Uterus (tissue), 4 donors: ENCODE results near the gene SUCNR1. TPM values are rescaled to one million over a fixed set of nuclear protein-coding genes. Genes with fewer than 3 reads are reported as not detected.

ENCODE experiments used
- DNase-seq, 2 donors: peaks; one replicate each; pipeline ENCODE4 v3.0.0-alpha.2; 2019 to 2020
- H3K27ac ChIP-seq, 2 donors: fragments of 200-600 bp; sonication (generic); 1 replicate in 1 of 2; 2 replicates in 1 of 2; pipeline ENCODE4 v1.5.1; 2016 to 2018
- H3K27me3 ChIP-seq, 2 donors: fragments of 200-600 bp; sonication (generic); one replicate each; pipeline ENCODE4 v1.5.1; 2018 to 2019; ENCODE audit warnings: control low read depth in 1 of 2
- H3K36me3 ChIP-seq, 2 donors: fragments of 200-600 bp; sonication (generic); one replicate each; pipeline ENCODE4 v1.5.1; 2019; ENCODE audit warnings: control low read depth in 1 of 2
- H3K4me1 ChIP-seq, 2 donors: fragments of 200-600 bp; sonication (generic); one replicate each; pipeline ENCODE4 v1.5.1; 2018 to 2019; ENCODE audit warnings: control low read depth in 1 of 2
- H3K4me3 ChIP-seq, 2 donors: fragments of 200-600 bp; sonication (generic); 1 replicate in 1 of 2; 2 replicates in 1 of 2; pipeline ENCODE4 v1.5.1; 2018 to 2019; ENCODE audit warnings: mild to moderate bottlenecking in 1 of 2
- H3K9me3 ChIP-seq, 2 donors: fragments of 200-600 bp; sonication (generic); one replicate each; pipeline ENCODE4 v1.5.1; 2019; ENCODE audit warnings: control low read depth in 1 of 2
- CTCF ChIP-seq, 4 experiments: fragments of 200-600 bp in 2 of 4; fragments of 450-650 bp in 2 of 4; sonication (generic) in 2 of 4; IDR thresholded peaks; one replicate each; pipeline ENCODE4 v1.5.1; 2016 to 2019; ENCODE audit warnings: antibody characterized with exemption in 4 of 4, mild to moderate bottlenecking in 2 of 4, moderate library complexity in 1 of 4
- POLR2A ChIP-seq, 2 donors: fragments of 450-650 bp; IDR thresholded peaks; one replicate each; pipeline ENCODE4 v1.6.1; 2016; ENCODE audit warnings: antibody characterized with exemption in 2 of 2, mild to moderate bottlenecking in 1 of 2, moderate library complexity in 1 of 2
- intact Hi-C: fragments of 100-400 bp; cut with DNase I; formaldehyde crosslinking; loops from one replicate; pipeline ENCODE4 v1.15.1; 2023; ENCODE audit warnings: low total_unique reads
- total RNA-seq, 4 donors: library from RNA; depleted of rRNA in 3 of 4; stranded (reverse); fragments of >200 nt in 3 of 4; gene quantifications; one replicate each; pipeline versions ENCODE4 v1.1.0 to v1.2.4, GENCODE V29; 2014 to 2023
- donor health status: DM: yes; HTN: yes; CAD: no.

The SUCNR1 gene
- total RNA-seq, 4 donors from 2014 or later, result 0.21 to 0.59 TPM; not detected in 2

GRCh38 chr3:151905647-151906046 lies 32.2 kb downstream of the SUCNR1 start:
- H3K4me1 ChIP-seq, result no peaks in the 10 kb centered on the region

GRCh38 chr3:151906751-151907150 lies 33.3 kb downstream of the SUCNR1 start:
- Histone ChIP-seq H3K27ac (no peak overlapping the region), H3K4me3 (no peak overlapping the region), H3K4me1 (no peaks in the 10 kb centered on the region), H3K36me3 (no peaks in the 10 kb centered on the region), H3K9me3 (no peaks in the 10 kb centered on the region), H3K27me3 (no peaks in the 10 kb centered on the region)
- intact Hi-C loops, result no loop called here
- TF ChIP-seq POLR2A (IDR thresholded peaks at IDR 0.05) (no peak), CTCF (IDR thresholded peaks at IDR 0.05) (no peak)
- no peak for DNase-seq

More at GRCh38 chr3:151905647-151906046, 32.2 kb downstream of the SUCNR1 start:
- no peaks in the 10 kb centered on the region for H3K9me3 ChIP-seq
- TF ChIP-seq POLR2A (IDR thresholded peaks at IDR 0.05), result no peak
- no peak for TF ChIP-seq CTCF (IDR thresholded peaks at IDR 0.05)
- H3K27ac ChIP-seq, result no peak overlapping the region
- H3K27me3 ChIP-seq, result no peaks in the 10 kb centered on the region
- intact Hi-C loops, result no loop called here
- no peaks in the 10 kb centered on the region for H3K36me3 ChIP-seq
- DNase-seq, result no peak
- H3K4me3 ChIP-seq, result no peak overlapping the region

- no peak for DNase-seq
- TF ChIP-seq CTCF (IDR thresholded peaks at IDR 0.05) (no peak), POLR2A (IDR thresholded peaks at IDR 0.05) (no peak)
- Histone ChIP-seq H3K27me3 (no peaks in the 10 kb centered on the region), H3K36me3 (no peaks in the 10 kb centered on the region), H3K4me3 (no peak overlapping the region), H3K4me1 (no peaks in the 10 kb centered on the region), H3K9me3 (no peaks in the 10 kb centered on the region), H3K27ac (no peak overlapping the region)
- intact Hi-C loops, result no loop called here
Observed at GRCh38 chr3:151908399-151908798, 35.0 kb downstream of the SUCNR1 start.

- H3K4me3 ChIP-seq, result no peak overlapping the region
- no peaks in the 10 kb centered on the region for H3K4me1 ChIP-seq
- no peaks in the 10 kb centered on the region for H3K27me3 ChIP-seq
- H3K36me3 ChIP-seq, result no peaks in the 10 kb centered on the region
- intact Hi-C loops, result loop anchor here (10.0 kb wide), 1 partner anchor 465 kb away; no protein-coding TSS in a partner anchor
- DNase-seq, result no peak
- TF ChIP-seq POLR2A (IDR thresholded peaks at IDR 0.05) (no peak), CTCF (IDR thresholded peaks at IDR 0.05) (no peak)
- H3K9me3 ChIP-seq, result no peaks in the 10 kb centered on the region
- H3K27ac ChIP-seq, result no peak overlapping the region
Observed at GRCh38 chr3:151909681-151910405, 36.4 kb downstream of the SUCNR1 start.

- no peaks in the 10 kb centered on the region for H3K36me3 ChIP-seq
- H3K27ac ChIP-seq, result no peak overlapping the region
- no peaks in the 10 kb centered on the region for H3K9me3 ChIP-seq
- intact Hi-C loops, result loop anchor here (10.0 kb wide), 1 partner anchor 467 kb away; no protein-coding TSS in a partner anchor
- no peaks in the 10 kb centered on the region for H3K4me1 ChIP-seq
- no peak overlapping the region for H3K4me3 ChIP-seq
- H3K27me3 ChIP-seq, result no peaks in the 10 kb centered on the region
- no peak for TF ChIP-seq CTCF (IDR thresholded peaks at IDR 0.05)
- TF ChIP-seq POLR2A (IDR thresholded peaks at IDR 0.05), result no peak
- DNase-seq, result no peak
Observed at GRCh38 chr3:151911462-151911861, 38.0 kb downstream of the SUCNR1 start.
